K562 (cell line): ENCODE results near the gene PODXL. TPM values are rescaled to one million over a fixed set of nuclear protein-coding genes. Genes with fewer than 3 reads are reported as not detected.

ENCODE experiments used
- ATAC-seq: fragments of 200-7000 bp; cut with Tn5 transposase; 3 replicates; pipeline ENCODE4 v1.9.1; 2020; ENCODE audit warnings: moderate library complexity
- BruUV-seq: library from RNA; stranded (reverse); fragments of 400-500 nt; replicated peaks from 2 replicates; lab custom pipeline; 2021; lab: Mats Ljungman, UMichigan
- CTCF ChIA-PET: fragments of 300-600 bp; formaldehyde crosslinking; extraction: SDS; loops from one replicate; lab custom pipeline; 2021; ENCODE audit warnings: low intra/inter-chr PET ratio; lab: Yijun Ruan, JAX
- POLR2A ChIA-PET: fragments of 300-600, 350-650 bp; sonication (Branson Sonifier 250); formaldehyde crosslinking; extraction: SDS; loops from one replicate; lab custom pipeline; 2021; ENCODE audit warnings: antibody characterized with exemption, inconsistent platforms; lab: Yijun Ruan, JAX
- DNase-seq, 4 experiments: peaks; one replicate each; pipeline versions ENCODE4 v3.0.0 to v3.0.0-alpha.2; 2011 to 2018; ENCODE audit warnings: low spot score in 3 of 4, mixed read lengths in 3 of 4; ENCODE audit errors: extremely low read depth in 1 of 4
- FAIRE-seq: peaks from 2 replicates; lab custom pipeline; 2011; peaks lifted over from hg19 to GRCh38; lab: Jason Lieb, UNC
- H2AFZ ChIP-seq: 2 replicates; pipeline ENCODE4 v1.6.0; 2011; ENCODE audit warnings: low read depth, low read length, control low read depth, inconsistent platforms
- H3K27ac ChIP-seq: fragments of 200-600 bp; 3 replicates; pipeline ENCODE4 v1.8.0; 2011; ENCODE audit warnings: low read depth, mild to moderate bottlenecking, control low read depth, inconsistent platforms, low read length, moderate library complexity, mixed read lengths; ENCODE audit errors: extremely low read depth
- H3K27me3 ChIP-seq, 2 experiments: fragments of 300-600 bp in 1 of 2; 2 replicates in 1 of 2; 3 replicates in 1 of 2; pipeline versions ENCODE4 v1.6.0 to v1.8.0; 2011; ENCODE audit warnings: inconsistent platforms in 2 of 2, low read length in 2 of 2, mild to moderate bottlenecking in 1 of 2, mixed read lengths in 1 of 2, moderate library complexity in 1 of 2; ENCODE audit not compliant: control insufficient read depth in 2 of 2, insufficient read depth in 2 of 2
- H3K36me3 ChIP-seq: fragments of 300-600 bp; 3 replicates; pipeline ENCODE4 v1.8.0; 2011; ENCODE audit warnings: mild to moderate bottlenecking, low read length, inconsistent platforms; ENCODE audit not compliant: control insufficient read depth, insufficient read depth
- H3K4me1 ChIP-seq, 2 experiments: fragments of 200-600 bp in 1 of 2; replicated peaks in 1 of 2; 2 replicates in 1 of 2; 3 replicates in 1 of 2; pipeline versions ENCODE4 v1.5.1 to v1.8.0; 2011; ENCODE audit warnings: inconsistent platforms in 2 of 2, low read length in 2 of 2, mild to moderate bottlenecking in 1 of 2, mixed read lengths in 1 of 2, moderate library complexity in 1 of 2; ENCODE audit not compliant: control insufficient read depth in 2 of 2, insufficient read depth in 2 of 2
- H3K4me2 ChIP-seq: 2 replicates; pipeline ENCODE4 v1.6.1; 2011; ENCODE audit warnings: low read length, control low read depth, inconsistent platforms, mixed read lengths; ENCODE audit not compliant: insufficient read depth
- H3K4me3 ChIP-seq: fragments of 200-600 bp; sonication (generic), shearing (Covaris generic); 2 replicates; pipeline ENCODE4 v1.5.1; 2016; ENCODE audit warnings: control low read depth, inconsistent platforms
- H3K79me2 ChIP-seq: fragments of 200-600 bp; 3 replicates; pipeline ENCODE4 v1.8.0; 2011; ENCODE audit warnings: low read length, inconsistent platforms; ENCODE audit not compliant: control insufficient read depth, insufficient read depth
- H3K9ac ChIP-seq, 2 experiments: 2 replicates each; pipeline versions ENCODE4 v1.6.0 to v1.6.1; 2011; ENCODE audit warnings: low read depth in 2 of 2, low read length in 2 of 2, control low read depth in 1 of 2, inconsistent platforms in 1 of 2, mild to moderate bottlenecking in 1 of 2, mixed read lengths in 1 of 2; ENCODE audit not compliant: insufficient read depth in 1 of 2
- H3K9me1 ChIP-seq: one replicate; pipeline ENCODE4 v1.6.0; 2011; ENCODE audit warnings: inconsistent platforms, mild to moderate bottlenecking, low read length, moderate library complexity; ENCODE audit not compliant: control insufficient read depth, insufficient read depth
- H3K9me3 ChIP-seq: replicated peaks from 2 replicates; pipeline ENCODE4 v1.5.1; 2011; ENCODE audit warnings: low read depth, low read length, inconsistent platforms; ENCODE audit not compliant: control insufficient read depth, insufficient read depth
- H4K20me1 ChIP-seq: replicated peaks from 2 replicates; pipeline ENCODE4 v1.6.1; 2011; ENCODE audit warnings: low read length, inconsistent platforms, mixed read lengths; ENCODE audit not compliant: control insufficient read depth, insufficient read depth
- BCL6 ChIP-seq: fragments of 250-450 bp; sonication (Bioruptor Pico); IDR thresholded peaks from 2 replicates; pipeline ENCODE4 v1.4.0; 2020
- CREB1 ChIP-seq, 2 experiments: sonication (generic) in 1 of 2; formaldehyde crosslinking in 1 of 2; IDR thresholded peaks; 2 replicates each; pipeline versions ENCODE4 v1.6.1 to v1.8.0; 2012 to 2022; ENCODE audit warnings: inconsistent platforms in 1 of 2, mild to moderate bottlenecking in 1 of 2, missing genetic modification reagents in 1 of 2, moderate library complexity in 1 of 2
- HIVEP1 ChIP-seq: fragments of 250-450 bp; sonication (Bioruptor Pico); IDR thresholded peaks from 2 replicates; pipeline ENCODE4 v1.4.0; 2020; ENCODE audit warnings: mild to moderate bottlenecking
- L3MBTL2 ChIP-seq: fragments of 450-650 bp; IDR thresholded peaks from 2 replicates; pipeline ENCODE4 v1.6.1; 2016; ENCODE audit warnings: mild to moderate bottlenecking, moderate library complexity
- POLR2B ChIP-seq: fragments of 450-650 bp; IDR thresholded peaks from 2 replicates; pipeline ENCODE4 v1.6.1; 2018; ENCODE audit warnings: low read depth; ENCODE audit not compliant: partially characterized antibody
- RBM39 ChIP-seq: fragments of 200-400 bp; formaldehyde crosslinking; optimal IDR thresholded peaks from 2 replicates; pipeline ENCODE3; 2018; ENCODE audit warnings: low read depth, low read length
- SMAD4 ChIP-seq: fragments of 250-450 bp; sonication (Bioruptor Pico); conservative IDR thresholded peaks from 2 replicates; pipeline ENCODE4 v1.8.0; 2021; ENCODE audit warnings: inconsistent platforms, mild to moderate bottlenecking, moderate library complexity
- SMARCA5 ChIP-seq: fragments of 450-650 bp; IDR thresholded peaks from 2 replicates; pipeline ENCODE4 v1.6.1; 2016
- STAT5B ChIP-seq: fragments of 250-450 bp; sonication (Bioruptor Pico); IDR thresholded peaks from 2 replicates; pipeline ENCODE4 v1.8.0; 2021; ENCODE audit warnings: mild to moderate bottlenecking, inconsistent platforms
- XRCC4 ChIP-seq: IDR thresholded peaks from one replicate; pipeline ENCODE4 v1.6.1; 2011; ENCODE audit not compliant: insufficient read depth, insufficient read length; ENCODE audit errors: extremely low read depth
- ZNF699 ChIP-seq: fragments of 250-450 bp; sonication (Bioruptor Pico); IDR thresholded peaks from 2 replicates; pipeline ENCODE4 v1.8.0; 2021; ENCODE audit warnings: mild to moderate bottlenecking, moderate library complexity; ENCODE audit not compliant: insufficient replicate concordance
- ZNF778 ChIP-seq: fragments of 450-650 bp; formaldehyde crosslinking; IDR thresholded peaks from 2 replicates; pipeline ENCODE4 v1.4.0; 2020; ENCODE audit warnings: mild to moderate bottlenecking, moderate library complexity
- WGBS: fragments of 100-300 bp; shearing (Covaris generic); methylation state at CpG from one replicate; pipeline ENCODE4 v1.1.6; 2016; ENCODE audit warnings: low coverage, mixed read lengths; ENCODE audit not compliant: insufficient coverage; ENCODE audit errors: missing lambda C conversion rate; 5-methylcytosine and 5-hydroxymethylcytosine counted together
- in situ Hi-C: fragments of 300-500 bp; cut with MboI; formaldehyde crosslinking; loops from 4 replicates; pipeline ENCODE4 v1.15.0; 2018; ENCODE audit warnings: inconsistent platforms, mixed read lengths
- intact Hi-C: fragments of 100-400 bp; cut with micrococcal nuclease; formaldehyde crosslinking; loops from 2 replicates; pipeline ENCODE4 v1.14.2; 2022
- polyA plus RNA-seq, 8 experiments: library from polyadenylated mRNA; depleted of rRNA in 4 of 8; stranded (reverse) in 5 of 8; unstranded in 3 of 8; fragments of >200 nt; fragmentation: Nextera tagmentation in 2 of 8; fragmentation: Illumina TruSeq in 1 of 8; extraction: Ambion mirVana in 2 of 8; extraction: Trizol in 1 of 8; gene quantifications; 2 replicates each; pipeline versions ENCODE4 v1.2.1 to v1.2.3, GENCODE V29; 2011 to 2014; ENCODE audit warnings: inconsistent platforms in 1 of 8, missing spikeins in 1 of 8
- total RNA-seq, 7 experiments: library from RNA; depleted of rRNA in 6 of 7; stranded (reverse); fragments of >200 nt in 6 of 7; fragmentation: Illumina TruSeq in 2 of 7; extraction: Trizol in 2 of 7; gene quantifications; 2 replicates each; pipeline versions ENCODE4 v1.2.1 to v1.2.3, GENCODE V29; 2011 to 2021; ENCODE audit warnings: low replicate concordance in 1 of 7
- TF ChIP-seq, protein P1 (sequence below): sonication (generic); formaldehyde crosslinking; IDR thresholded peaks from 2 replicates; pipeline ENCODE4 v1.8.1; 2023; ENCODE audit warnings: mild to moderate bottlenecking, missing genetic modification reagents
- TF ChIP-seq, protein P2 (sequence below): fragments of 250-450 bp; sonication (Bioruptor Pico); IDR thresholded peaks from 2 replicates; pipeline ENCODE4 v1.4.0; 2020; ENCODE audit warnings: mild to moderate bottlenecking, moderate library complexity, borderline replicate concordance
- TF ChIP-seq, protein P3 (sequence below): fragments of 450-650 bp; formaldehyde crosslinking; IDR thresholded peaks from 2 replicates; pipeline ENCODE4 v1.4.0; 2020; ENCODE audit warnings: mild to moderate bottlenecking

PODXL gene
- total and polyA plus RNA-seq, 9 of the 15 experiments (the other 6 are each of a cell fraction or from before 2014, with no cell fraction given): 0.01 to 0.73 (median 0.07) TPM

DNA sequence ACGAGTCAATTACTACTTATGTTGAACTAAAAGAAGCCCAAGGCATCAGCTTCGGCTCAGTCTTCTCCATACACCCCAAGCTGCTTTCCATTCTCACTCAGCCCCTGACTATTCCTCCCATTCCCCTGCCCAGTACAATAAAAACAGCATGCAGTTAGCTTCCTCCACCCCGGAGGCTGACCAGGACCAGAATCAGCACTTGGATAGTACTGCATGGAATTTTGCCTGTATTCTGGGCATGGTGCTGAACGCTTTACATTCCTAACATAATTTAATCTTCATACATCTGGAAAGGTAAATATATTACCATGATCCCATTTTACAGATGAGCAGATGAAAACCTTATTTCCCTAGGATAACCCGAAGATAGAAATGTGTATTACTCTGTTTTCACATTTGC is 7.5 kb upstream of the PODXL start:
- DNase-seq (no peak), ATAC-seq (no peak), FAIRE-seq (no peak)
- no peaks in the 10 kb centered on the region for H3K9me3 ChIP-seq
- no peaks in the 10 kb centered on the region for H3K4me1 ChIP-seq
- intact Hi-C loops: no loop called here
- H2AFZ ChIP-seq: no peak overlapping the region
- H3K4me3 ChIP-seq: no peak overlapping the region
- CTCF ChIA-PET: no interaction called here
- POLR2A ChIA-PET: interaction anchor here (0.6 to 1.1 kb wide), 2 partner anchors 10 to 18 kb away, joined by 3 to 4 read pairs; no protein-coding TSS in a partner anchor
- H3K79me2 ChIP-seq: no peaks in the 10 kb centered on the region
- no peak for TF ChIP-seq SMAD4
- TF ChIP-seq ZNF699 (CRISPR knock-in tag): no peak
- TF ChIP-seq, protein P1, sequence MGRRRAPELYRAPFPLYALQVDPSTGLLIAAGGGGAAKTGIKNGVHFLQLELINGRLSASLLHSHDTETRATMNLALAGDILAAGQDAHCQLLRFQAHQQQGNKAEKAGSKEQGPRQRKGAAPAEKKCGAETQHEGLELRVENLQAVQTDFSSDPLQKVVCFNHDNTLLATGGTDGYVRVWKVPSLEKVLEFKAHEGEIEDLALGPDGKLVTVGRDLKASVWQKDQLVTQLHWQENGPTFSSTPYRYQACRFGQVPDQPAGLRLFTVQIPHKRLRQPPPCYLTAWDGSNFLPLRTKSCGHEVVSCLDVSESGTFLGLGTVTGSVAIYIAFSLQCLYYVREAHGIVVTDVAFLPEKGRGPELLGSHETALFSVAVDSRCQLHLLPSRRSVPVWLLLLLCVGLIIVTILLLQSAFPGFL (CRISPR knock-in tag): no peak
- no peak for TF ChIP-seq POLR2B
- no peak for TF ChIP-seq BCL6 (CRISPR knock-in tag)
- no peak for TF ChIP-seq SMARCA5
- TF ChIP-seq, protein P2, sequence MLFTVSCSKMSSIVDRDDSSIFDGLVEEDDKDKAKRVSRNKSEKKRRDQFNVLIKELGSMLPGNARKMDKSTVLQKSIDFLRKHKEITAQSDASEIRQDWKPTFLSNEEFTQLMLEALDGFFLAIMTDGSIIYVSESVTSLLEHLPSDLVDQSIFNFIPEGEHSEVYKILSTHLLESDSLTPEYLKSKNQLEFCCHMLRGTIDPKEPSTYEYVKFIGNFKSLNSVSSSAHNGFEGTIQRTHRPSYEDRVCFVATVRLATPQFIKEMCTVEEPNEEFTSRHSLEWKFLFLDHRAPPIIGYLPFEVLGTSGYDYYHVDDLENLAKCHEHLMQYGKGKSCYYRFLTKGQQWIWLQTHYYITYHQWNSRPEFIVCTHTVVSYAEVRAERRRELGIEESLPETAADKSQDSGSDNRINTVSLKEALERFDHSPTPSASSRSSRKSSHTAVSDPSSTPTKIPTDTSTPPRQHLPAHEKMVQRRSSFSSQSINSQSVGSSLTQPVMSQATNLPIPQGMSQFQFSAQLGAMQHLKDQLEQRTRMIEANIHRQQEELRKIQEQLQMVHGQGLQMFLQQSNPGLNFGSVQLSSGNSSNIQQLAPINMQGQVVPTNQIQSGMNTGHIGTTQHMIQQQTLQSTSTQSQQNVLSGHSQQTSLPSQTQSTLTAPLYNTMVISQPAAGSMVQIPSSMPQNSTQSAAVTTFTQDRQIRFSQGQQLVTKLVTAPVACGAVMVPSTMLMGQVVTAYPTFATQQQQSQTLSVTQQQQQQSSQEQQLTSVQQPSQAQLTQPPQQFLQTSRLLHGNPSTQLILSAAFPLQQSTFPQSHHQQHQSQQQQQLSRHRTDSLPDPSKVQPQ (CRISPR knock-in tag): no peak
- no peak for TF ChIP-seq XRCC4
- no peak for TF ChIP-seq STAT5B (CRISPR knock-in tag)
- TF ChIP-seq, protein P3, sequence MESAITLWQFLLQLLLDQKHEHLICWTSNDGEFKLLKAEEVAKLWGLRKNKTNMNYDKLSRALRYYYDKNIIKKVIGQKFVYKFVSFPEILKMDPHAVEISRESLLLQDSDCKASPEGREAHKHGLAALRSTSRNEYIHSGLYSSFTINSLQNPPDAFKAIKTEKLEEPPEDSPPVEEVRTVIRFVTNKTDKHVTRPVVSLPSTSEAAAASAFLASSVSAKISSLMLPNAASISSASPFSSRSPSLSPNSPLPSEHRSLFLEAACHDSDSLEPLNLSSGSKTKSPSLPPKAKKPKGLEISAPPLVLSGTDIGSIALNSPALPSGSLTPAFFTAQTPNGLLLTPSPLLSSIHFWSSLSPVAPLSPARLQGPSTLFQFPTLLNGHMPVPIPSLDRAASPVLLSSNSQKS (CRISPR knock-in tag): no peak
- TF ChIP-seq L3MBTL2: no peak
- TF ChIP-seq ZNF778 (CRISPR knock-in tag): no peak
- no peak for TF ChIP-seq HIVEP1 (CRISPR knock-in tag)
- no peak for TF ChIP-seq RBM39
- no peak for TF ChIP-seq CREB1 (IDR thresholded peaks at IDR 0.05)
- TF ChIP-seq CREB1 (CRISPR knock-in tag; IDR thresholded peaks at IDR 0.05): no peak
- in situ Hi-C loops: no loop called here
- H3K4me2 ChIP-seq: no peak overlapping the region
- H3K9ac ChIP-seq: no peak overlapping the region
- no peak overlapping the region for H3K27ac ChIP-seq
- no TSS peak for BruUV-seq
- no peaks in the 10 kb centered on the region for H3K36me3 ChIP-seq
- peaks cover 59 to 76% of the 10 kb centered on the region in 2 experiments for H3K27me3 ChIP-seq
- WGBS: under 1% methylated on average over 5 of the region's 5 CpGs
- H4K20me1 ChIP-seq: 0 out of 2 replicates have a peak, but pooled peaks cover 9% of the 10 kb centered on the region
- H3K9me1 ChIP-seq: no peaks in the 10 kb centered on the region
